Pons (tissue), 1 donor: ENCODE results near the gene IRX4.

Experiments
- DNase-seq: peaks from one replicate; pipeline ENCODE4 v3.0.0-alpha.2; 2016; ENCODE audit warnings: low spot score

Gene IRX4

GRCh38 chr5:1882337-1883119 is at the start of gene IRX4:
IRX4 (minus strand) TSS chr5:1882925; CDS start chr5:1882647, 278 bp downstream.
- DNase-seq, result no peak

DNA sequence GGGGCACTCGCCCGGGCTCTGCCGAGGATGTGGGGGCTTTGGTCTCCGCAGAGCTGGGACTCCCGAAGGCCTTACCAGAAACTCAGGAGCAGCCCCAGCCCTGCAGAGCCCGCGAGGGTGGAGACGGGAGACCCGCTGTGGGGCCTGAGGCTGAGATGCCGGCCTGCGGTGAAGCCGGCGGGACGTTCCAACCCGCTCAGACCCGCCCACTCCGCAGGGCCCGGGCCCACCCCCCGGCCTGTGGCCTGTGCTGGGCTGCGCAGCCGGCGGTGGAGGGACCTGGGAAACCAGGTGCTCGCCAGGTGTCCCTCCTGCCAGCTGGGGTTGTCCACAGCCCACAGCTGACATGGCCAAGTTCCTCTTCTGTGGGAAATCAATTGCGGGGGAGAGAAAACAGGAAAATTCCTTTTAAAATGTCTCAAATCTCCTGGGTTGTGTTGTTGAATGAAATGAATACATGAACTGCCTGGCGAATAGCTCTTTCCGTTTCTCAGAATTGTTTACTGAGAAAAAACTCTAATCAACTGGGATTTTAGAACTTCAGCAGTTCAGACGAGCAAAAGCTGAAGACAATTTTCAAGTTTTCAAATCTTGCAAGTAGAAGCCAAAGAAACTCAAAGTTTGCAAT is 49.0 kb upstream of the IRX4 start:
- DNase-seq, result no peak

DNA sequence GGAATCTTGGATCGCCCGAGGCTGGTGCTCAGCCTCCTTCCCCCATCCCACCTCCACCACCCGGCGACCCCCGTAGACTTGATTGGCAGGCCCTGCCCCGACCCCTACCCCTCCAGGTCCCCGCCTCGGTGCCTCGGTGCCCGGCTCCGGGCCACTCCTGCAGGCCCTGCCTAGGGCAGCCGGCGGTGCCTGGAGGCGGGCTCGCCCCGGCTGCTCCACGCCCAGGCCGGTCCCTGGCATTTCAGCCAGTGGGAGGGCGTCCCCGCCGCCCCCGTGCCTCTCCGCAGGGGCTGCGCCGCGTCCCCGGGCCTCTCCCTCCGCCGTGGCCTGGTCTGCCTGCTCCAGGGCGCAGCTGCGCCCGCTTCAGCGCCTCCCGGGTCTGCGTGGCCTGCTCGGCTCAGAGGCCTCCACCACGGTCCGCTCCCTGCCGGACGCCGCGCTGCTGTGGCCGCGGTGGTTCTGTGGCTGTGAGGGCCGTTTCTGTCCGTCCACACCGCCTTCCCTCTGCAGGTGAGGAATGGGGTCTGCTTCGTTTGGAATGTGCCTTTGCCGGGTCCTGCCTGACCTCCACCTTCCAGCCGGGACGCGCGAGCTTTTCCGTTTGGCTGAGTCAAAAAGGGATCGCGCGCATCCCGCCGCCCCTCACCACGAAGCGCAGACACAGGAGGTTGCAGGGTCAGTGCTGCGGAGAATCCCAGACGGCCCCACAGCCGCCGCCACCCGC is 48.3 kb upstream of the IRX4 start:
- no peak for DNase-seq

DNA sequence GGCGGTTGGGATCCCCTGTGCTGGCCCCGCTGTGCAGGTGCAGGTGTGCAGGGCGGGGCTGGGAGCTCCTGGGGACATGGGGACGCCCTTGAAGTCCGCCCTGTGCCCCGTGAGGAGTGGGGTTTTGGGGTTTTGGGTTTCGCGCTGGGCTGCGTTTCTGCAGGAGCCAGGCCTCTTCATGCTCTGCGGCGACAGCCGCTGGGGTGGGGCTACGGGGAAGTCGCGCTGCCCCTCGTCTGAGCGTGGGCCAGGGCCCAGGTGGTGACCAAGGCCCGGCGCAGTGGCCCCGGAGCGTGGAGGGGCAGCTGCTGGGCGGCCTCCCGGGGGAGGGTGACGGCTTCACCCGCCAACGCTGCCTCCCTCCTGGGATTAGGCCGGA is 47.8 kb upstream of the IRX4 start:
- DNase-seq, result no peak

DNA sequence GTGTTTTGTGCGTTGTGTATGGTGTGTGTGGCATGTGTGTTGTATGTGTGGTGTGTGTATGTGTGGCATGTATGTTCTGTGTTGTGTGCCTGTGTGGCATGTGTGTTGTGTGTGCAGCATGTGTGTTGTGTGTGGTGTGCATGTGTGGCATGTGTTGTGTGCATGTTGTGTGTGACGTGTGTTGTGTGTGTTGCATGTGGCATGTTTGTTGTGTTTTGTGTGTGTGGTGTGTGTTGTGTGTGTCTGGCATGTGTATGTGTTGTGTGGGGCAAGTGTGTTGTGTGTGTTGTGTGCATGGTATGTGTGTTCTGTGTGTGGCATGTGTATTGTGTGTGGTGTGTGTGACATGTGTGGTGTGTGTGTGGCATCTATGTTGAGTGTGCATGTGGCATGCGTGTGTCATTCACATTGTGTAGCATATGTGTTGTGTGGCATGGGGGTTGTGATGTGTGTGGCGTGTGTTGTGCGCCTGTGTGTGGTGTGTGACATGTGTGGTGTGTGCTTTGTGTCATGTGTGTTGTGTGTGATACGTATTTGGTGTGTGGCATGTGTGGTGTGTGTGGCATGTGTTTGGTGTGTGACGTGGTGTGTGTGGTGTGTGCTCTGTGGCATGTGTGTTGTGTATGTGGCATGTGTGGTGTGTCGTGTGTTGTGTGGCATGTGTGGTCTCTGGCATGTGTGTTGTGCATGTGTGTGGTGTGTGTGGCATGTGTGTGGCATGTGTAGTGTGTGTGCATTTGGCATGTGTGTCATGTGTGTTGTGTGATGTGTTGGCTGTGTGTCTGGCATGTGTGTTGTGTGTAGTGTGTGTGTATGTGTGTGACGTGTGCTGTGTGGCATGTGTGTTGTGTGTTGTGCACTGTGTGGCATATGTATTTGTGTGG is 46.6 kb upstream of the IRX4 start:
- no peak for DNase-seq

DNA sequence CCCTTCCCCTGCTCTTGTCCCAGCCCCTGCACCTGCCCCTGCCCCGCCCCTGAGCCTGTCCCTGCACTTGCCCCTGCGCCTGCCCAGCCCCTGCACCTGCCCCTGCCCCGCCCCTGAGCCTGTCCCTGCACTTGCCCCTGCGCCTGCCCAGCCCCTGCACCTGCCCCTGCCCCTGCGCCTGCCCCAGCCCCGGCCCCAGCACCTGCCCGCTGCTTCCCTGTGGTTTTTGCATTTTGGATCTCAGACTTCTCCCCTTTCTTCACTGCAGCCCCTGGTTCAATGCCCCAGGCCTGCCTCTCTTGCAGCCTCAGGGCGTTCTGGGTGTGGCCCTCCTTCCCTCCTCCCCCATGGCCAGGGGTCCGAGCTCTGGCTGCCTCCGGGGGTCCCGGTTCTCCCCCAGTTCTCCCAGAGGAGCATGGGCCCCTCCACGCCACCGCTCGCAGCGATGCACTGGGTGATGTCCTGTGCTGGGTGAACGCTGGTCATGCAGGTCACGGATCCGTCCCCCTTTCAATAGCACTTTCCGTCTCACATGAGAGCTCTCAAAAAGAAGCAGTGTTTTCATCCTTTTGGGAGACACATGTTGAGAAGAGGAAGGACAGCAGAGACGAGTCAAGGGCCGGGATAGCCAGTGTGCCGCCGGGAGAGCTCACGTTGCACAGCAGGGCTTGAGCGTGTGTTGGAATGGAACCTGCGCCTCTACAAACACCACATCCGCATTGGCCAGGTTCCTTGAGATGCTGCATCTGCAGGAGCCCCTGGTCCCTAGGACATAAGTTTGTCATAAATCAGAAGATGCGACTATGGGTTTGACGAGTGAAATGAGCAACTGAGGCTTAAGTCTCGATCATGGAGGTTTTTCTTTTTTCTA is 44.0 kb upstream of the IRX4 start:
- no peak for DNase-seq

DNA sequence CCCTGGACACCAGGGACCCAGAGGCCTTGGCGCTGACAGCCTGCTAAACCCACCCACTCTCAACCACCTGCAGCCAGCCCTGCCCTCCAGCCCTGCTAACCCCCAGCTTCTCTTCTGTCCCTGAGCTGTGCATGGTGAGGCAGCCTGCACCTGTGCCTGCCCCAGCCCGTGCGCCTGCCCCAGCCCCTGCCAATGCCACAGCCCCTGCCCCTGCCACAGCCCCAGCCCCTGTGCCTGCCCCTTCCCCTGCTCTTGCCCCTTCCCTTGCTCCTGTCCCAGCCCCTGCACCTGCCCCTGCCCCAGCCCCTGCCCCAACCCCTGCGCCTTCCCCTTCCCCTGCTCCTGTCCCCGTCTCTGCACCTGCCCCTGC is 43.3 kb upstream of the IRX4 start:
- no peak for DNase-seq

DNA sequence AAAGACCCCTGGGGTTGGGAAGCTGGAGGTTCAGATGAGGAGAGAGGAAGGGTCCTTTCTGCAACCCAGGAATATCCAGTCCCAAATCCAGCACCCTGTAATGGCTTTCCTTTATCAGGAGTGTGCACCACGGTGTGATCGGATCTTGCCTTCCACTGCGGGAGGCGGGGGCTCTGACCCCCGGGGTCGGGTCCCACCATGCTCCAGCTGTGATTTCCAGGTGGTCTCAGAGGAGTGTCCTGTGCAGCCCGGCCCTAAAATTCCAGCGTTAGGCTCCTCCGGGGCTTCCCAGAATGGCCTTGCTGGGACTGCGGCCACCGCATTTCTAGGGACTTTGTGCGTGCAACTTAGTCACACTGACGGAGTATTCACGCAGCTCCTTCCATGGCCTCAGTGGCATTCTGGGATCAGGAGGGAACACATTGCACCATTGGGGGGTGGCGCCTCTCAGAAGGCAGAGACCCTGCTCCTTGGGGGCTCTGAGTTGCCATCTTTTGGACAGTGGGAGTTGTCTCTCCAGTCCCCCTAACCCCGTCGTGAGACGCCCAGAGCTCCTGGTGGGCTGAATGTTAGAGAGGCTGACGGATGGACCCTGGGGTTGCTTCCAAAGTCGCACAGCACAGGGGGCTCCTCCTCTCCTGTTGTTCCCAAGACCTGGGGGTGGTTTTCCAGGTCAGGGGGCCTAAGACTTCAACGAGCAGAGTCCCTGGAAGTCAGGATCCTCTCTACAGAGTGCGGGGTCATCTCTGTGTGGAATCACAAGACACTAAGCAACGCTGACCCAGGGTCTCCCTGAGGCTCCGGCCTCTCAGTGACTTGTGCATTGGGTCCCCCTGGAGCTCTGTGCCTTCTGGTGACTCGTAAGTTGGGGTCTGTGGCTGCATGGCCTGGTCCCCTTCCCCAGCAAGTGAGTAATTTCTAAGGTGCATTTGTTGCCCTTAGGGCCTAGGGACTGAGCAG is 42.7 kb upstream of the IRX4 start:
- no peak for DNase-seq

GRCh38 chr5:1923766-1924165 is 41.0 kb upstream of the IRX4 start:
- no peak for DNase-seq

DNA sequence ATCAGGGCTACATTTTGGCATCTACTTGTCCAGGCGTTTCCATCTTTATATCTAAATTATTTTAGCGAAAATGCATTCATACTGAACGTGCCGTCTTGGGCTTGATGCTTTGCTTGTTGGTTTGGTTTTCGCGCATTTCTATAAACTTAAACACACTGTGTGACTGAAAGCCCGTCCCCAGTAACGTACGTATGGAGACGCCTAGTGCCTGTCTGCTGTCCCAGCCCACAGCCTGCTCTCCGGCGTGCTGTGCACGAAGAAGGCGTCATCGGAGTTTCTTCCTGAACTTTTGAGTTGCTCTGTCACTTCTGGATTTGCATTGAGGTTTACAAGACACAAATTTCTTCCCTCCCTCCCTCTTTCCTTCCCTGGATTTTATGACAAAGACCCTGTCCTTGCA is 40.6 kb upstream of the IRX4 start:
- no peak for DNase-seq

DNA sequence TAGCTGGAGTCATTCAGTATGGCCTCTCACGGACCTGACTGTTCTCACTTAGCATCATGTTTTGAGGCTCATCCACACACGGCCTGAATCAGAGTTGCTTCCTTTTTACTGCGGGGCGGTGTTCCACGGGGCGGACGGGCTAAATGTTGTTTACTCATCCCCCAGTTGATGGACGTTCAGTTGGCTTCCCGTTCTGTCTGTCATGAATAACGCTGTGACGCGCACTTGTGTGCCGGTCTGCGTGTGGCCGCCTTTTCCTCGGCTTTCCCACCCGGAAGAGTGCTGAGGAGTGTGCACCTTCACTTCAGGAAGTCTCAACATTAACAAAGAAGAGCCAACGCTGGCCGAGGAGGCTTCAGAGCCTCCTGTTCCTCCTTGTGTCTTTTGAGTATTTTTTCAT is 39.0 kb upstream of the IRX4 start:
- DNase-seq, result no peak

DNA sequence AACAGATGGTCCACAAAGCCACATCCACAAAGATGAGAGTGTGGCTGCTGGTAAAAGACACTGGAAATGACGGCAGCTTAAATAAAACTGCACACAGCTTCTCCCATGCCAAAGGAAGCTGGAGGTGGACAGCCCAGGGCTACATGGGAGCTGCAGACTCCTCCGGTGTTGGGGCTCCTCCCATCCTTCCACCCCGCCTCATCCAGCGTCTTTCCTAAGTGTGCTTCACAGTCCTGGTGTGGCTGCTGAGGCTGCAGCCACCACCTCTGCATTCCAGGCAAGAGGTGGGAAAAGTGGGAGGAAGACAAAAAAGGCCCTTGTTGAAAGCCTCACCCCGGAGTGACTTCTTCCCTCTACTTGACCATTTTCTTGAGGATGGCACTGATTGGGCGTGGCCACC is 37.0 kb upstream of the IRX4 start:
- no peak for DNase-seq

GRCh38 chr5:1919209-1919566 is 36.5 kb upstream of the IRX4 start:
- no peak for DNase-seq

- no peak for DNase-seq
Measured at GRCh38 chr5:1918488-1919208, 35.9 kb upstream of the IRX4 start.

DNA sequence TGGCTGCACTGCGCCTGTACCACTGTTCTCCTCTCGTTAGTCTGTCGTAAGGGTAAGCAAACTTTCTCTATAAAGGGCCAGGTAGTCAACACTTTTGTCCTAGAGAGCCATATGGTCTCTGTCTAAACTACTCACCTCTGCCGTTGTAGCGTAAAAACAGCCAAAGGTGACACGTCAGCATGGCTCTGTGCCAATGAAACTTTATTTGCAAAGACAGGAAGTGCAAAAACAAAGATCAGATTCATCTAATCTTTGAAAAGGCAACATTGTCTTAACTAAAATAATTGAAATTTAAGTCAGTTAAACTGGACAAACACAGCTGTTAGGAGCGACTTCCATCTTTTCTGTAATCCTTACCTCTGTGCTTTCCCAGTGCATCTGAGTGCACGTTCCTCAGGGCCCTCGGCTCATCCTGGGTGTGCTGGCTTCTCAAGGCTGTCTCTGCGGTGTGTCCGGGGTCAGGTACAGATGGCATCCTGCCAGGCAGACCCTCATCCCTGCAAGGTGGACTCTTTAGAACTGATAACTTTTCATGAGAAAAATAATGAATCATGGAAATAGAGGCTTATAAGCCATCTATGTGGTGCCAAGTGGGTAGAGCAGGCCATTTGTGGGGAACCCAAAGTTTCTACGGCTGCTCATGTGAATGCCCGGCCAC is 35.2 kb upstream of the IRX4 start:
- DNase-seq, result no peak

- no peak for DNase-seq
Measured at GRCh38 chr5:1916041-1917001, 33.6 kb upstream of the IRX4 start.

DNA sequence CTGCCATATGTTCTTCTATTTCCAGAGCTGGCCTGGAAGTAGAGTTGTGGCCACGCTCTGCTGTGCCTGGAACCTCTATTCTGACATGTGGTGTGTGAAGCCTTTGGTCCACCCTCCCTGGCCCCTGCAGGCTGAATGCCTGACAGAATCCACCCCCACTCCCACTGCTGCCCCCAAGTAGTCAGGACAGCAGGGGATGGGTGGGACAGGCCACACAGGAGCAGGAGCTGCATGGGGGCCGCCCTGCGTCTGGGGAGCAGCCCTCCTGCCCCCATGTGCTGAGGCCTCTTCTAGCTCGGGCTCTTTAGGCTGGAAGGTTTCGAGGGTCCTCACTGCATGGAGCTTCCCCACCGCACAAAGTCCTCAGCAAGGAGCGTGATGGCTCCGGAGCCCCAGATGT is 32.6 kb upstream of the IRX4 start:
- DNase-seq, result no peak

DNA sequence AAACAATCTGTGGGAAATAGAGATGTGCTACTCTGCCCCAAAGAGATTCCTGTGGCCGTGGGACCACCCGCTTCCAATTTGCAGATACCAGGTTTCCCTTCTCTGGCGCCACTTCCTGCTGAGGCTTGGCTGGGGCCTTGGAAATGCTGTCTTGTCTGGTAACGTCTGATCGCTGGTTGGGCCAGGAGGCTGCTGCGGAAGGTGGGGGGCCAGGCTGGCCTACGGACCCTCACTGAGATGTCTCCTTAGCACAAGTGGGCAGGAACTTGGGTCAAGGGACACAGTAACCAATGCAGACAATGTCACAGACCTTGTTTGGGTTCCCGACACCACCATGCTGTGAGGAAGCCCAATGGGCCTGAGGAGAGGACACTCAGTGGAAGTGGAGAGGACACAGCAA is 31.7 kb upstream of the IRX4 start:
- no peak for DNase-seq
